ENCODE results near the gene C4orf54.

GRCh38 chr4:99705891-99706290 lies 48.3 kb upstream of the C4orf54 start:
- no peak for TF ChIP-seq POLR2A (IDR thresholded peaks at IDR 0.05)
- no peak for TF ChIP-seq CTCF (IDR thresholded peaks at IDR 0.05)

Data from thyroid gland (tissue), 4 donors.